H9 (cell line): ENCODE data around the gene SLC25A34. TPM values are rescaled to one million over a fixed set of nuclear protein-coding genes. Genes with fewer than 3 reads are reported as not detected.

Source experiments
- DNase-seq: peaks from one replicate; pipeline ENCODE4 v3.0.0-alpha.2; 2017
- H2AFZ ChIP-seq: one replicate; pipeline ENCODE4 v1.6.1; 2013; ENCODE audit warnings: mild to moderate bottlenecking, low read length, control low read depth, moderate library complexity
- H2AK5ac ChIP-seq: 2 replicates; pipeline ENCODE4 v1.6.1; 2013; ENCODE audit warnings: low read length, control low read depth, mixed read lengths; ENCODE audit not compliant: insufficient read length
- H2BK120ac ChIP-seq: one replicate; pipeline ENCODE4 v1.6.1; 2013; ENCODE audit warnings: low read depth, mild to moderate bottlenecking, low read length, control low read depth, inconsistent platforms; ENCODE audit not compliant: poor library complexity, severe bottlenecking
- H2BK12ac ChIP-seq: 2 replicates; pipeline ENCODE4 v1.6.1; 2013; ENCODE audit warnings: low read length, control low read depth, mixed read lengths, low read depth; ENCODE audit not compliant: insufficient read length
- H2BK15ac ChIP-seq: 2 replicates; pipeline ENCODE4 v1.6.1; 2013; ENCODE audit warnings: low read depth, low read length, control low read depth
- H2BK20ac ChIP-seq: one replicate; pipeline ENCODE4 v1.6.1; 2013; ENCODE audit warnings: low read depth, mild to moderate bottlenecking, low read length, control low read depth, inconsistent platforms; ENCODE audit not compliant: poor library complexity, severe bottlenecking
- H2BK5ac ChIP-seq: 2 replicates; pipeline ENCODE4 v1.6.1; 2013; ENCODE audit warnings: low read length, control low read depth, mixed read lengths; ENCODE audit not compliant: insufficient read length
- H3K14ac ChIP-seq: 2 replicates; pipeline ENCODE4 v1.6.1; 2013; ENCODE audit warnings: low read length, control low read depth; ENCODE audit not compliant: insufficient read depth
- H3K18ac ChIP-seq: 2 replicates; pipeline ENCODE4 v1.6.1; 2013; ENCODE audit warnings: low read depth, mild to moderate bottlenecking, mixed read lengths, low read length, control low read depth; ENCODE audit not compliant: insufficient read length
- H3K23ac ChIP-seq: 2 replicates; pipeline ENCODE4 v1.6.1; 2013; ENCODE audit warnings: low read length, control low read depth, mixed read lengths, low read depth; ENCODE audit not compliant: insufficient read length
- H3K23me2 ChIP-seq: 2 replicates; pipeline ENCODE4 v1.6.1; 2013; ENCODE audit warnings: low read depth, mild to moderate bottlenecking, mixed read lengths, low read length, control low read depth; ENCODE audit not compliant: insufficient read length, poor library complexity, severe bottlenecking
- H3K27ac ChIP-seq: 2 replicates; pipeline ENCODE4 v1.5.1; 2013; ENCODE audit warnings: low read length, control low read depth, mixed read lengths, low read depth; ENCODE audit not compliant: insufficient read length
- H3K27me3 ChIP-seq: 2 replicates; pipeline ENCODE4 v1.6.1; 2013; ENCODE audit warnings: low read length, control low read depth, inconsistent platforms; ENCODE audit not compliant: insufficient read depth
- H3K4ac ChIP-seq: 2 replicates; pipeline ENCODE4 v1.6.1; 2013; ENCODE audit warnings: low read depth, mild to moderate bottlenecking, control low read depth, inconsistent platforms, low read length, moderate library complexity
- H3K4me1 ChIP-seq: 2 replicates; pipeline ENCODE4 v1.6.1; 2013; ENCODE audit warnings: low read length, control low read depth, inconsistent platforms; ENCODE audit not compliant: insufficient read depth
- H3K4me2 ChIP-seq: 2 replicates; pipeline ENCODE4 v1.6.1; 2013; ENCODE audit warnings: low read length, control low read depth, mixed read lengths; ENCODE audit not compliant: insufficient read length, insufficient read depth
- H3K56ac ChIP-seq: 2 replicates; pipeline ENCODE4 v1.6.1; 2013; ENCODE audit warnings: low read depth, mild to moderate bottlenecking, mixed read lengths, low read length, control low read depth; ENCODE audit not compliant: insufficient read length
- H3K79me1 ChIP-seq: 2 replicates; pipeline ENCODE4 v1.6.1; 2013; ENCODE audit warnings: low read depth, mild to moderate bottlenecking, moderate library complexity, low read length, control low read depth, inconsistent platforms; ENCODE audit not compliant: insufficient read depth, poor library complexity, severe bottlenecking
- H3K79me2 ChIP-seq: 2 replicates; pipeline ENCODE4 v1.6.1; 2013; ENCODE audit warnings: low read length, control low read depth, inconsistent platforms; ENCODE audit not compliant: insufficient read depth
- H3K9ac ChIP-seq: 2 replicates; pipeline ENCODE4 v1.6.1; 2013; ENCODE audit warnings: low read length, control low read depth, mixed read lengths; ENCODE audit not compliant: insufficient read length; ENCODE audit errors: extremely low read depth
- H3K9me3 ChIP-seq: one replicate; pipeline ENCODE4 v1.6.1; 2013; ENCODE audit warnings: low read depth, low read length, inconsistent platforms; ENCODE audit not compliant: control insufficient read depth
- H3T11ph ChIP-seq: one replicate; pipeline ENCODE4 v1.6.1; 2013; ENCODE audit warnings: mild to moderate bottlenecking, low read length, control low read depth, inconsistent platforms
- H4K20me1 ChIP-seq: one replicate; pipeline ENCODE4 v1.6.1; 2013; ENCODE audit not compliant: control insufficient read depth, insufficient read length, insufficient read depth
- H4K5ac ChIP-seq: 2 replicates; pipeline ENCODE4 v1.6.1; 2013; ENCODE audit warnings: low read depth, mild to moderate bottlenecking, mixed read lengths, low read length, control low read depth; ENCODE audit not compliant: insufficient read length
- H4K8ac ChIP-seq: replicated peaks from 2 replicates; pipeline ENCODE4 v1.6.1; 2013; ENCODE audit warnings: low read length, control low read depth, mixed read lengths, low read depth; ENCODE audit not compliant: insufficient read length
- H4K91ac ChIP-seq: 2 replicates; pipeline ENCODE4 v1.6.1; 2013; ENCODE audit warnings: low read depth, mild to moderate bottlenecking, moderate library complexity, mixed read lengths, low read length, control low read depth; ENCODE audit not compliant: insufficient read length
- H3K27ac Mint-ChIP-seq, 3 experiments: 2 replicates in 2 of 3; 3 replicates in 1 of 3; pipeline ENCODE4 v1.8.0; 2020 to 2021; ENCODE audit warnings: mixed read lengths in 3 of 3, mild to moderate bottlenecking in 1 of 3, moderate library complexity in 1 of 3
- H3K27me3 Mint-ChIP-seq: 2 replicates; pipeline ENCODE4 v1.8.0; 2021; ENCODE audit warnings: low read depth, mild to moderate bottlenecking, moderate library complexity, mixed read lengths
- H3K36me3 Mint-ChIP-seq, 3 experiments: 2 replicates in 2 of 3; 3 replicates in 1 of 3; pipeline ENCODE4 v1.8.0; 2020 to 2021; ENCODE audit warnings: low read depth in 3 of 3, mixed read lengths in 3 of 3; ENCODE audit not compliant: insufficient read depth in 1 of 3
- H3K4me1 Mint-ChIP-seq, 2 experiments: 2 replicates each; pipeline ENCODE4 v1.8.0; 2020; ENCODE audit warnings: mixed read lengths in 2 of 2
- H3K4me3 Mint-ChIP-seq, 2 experiments: 2 replicates in 1 of 2; 3 replicates in 1 of 2; pipeline ENCODE4 v1.8.0; 2020 to 2021; ENCODE audit warnings: mild to moderate bottlenecking in 2 of 2, mixed read lengths in 2 of 2, moderate library complexity in 1 of 2
- H3K9me3 Mint-ChIP-seq, 2 experiments: 2 replicates in 1 of 2; 3 replicates in 1 of 2; pipeline ENCODE4 v1.8.0; 2020; ENCODE audit warnings: mild to moderate bottlenecking in 2 of 2, mixed read lengths in 2 of 2, moderate library complexity in 1 of 2
- CTCF ChIP-seq: fragments of 200-600 bp; sonication (generic); conservative IDR thresholded peaks from 3 replicates; pipeline ENCODE4 v1.8.0; 2021; ENCODE audit warnings: antibody characterized with exemption, mild to moderate bottlenecking
- WGBS: extraction: QIAGEN DNeasy Blood & Tissue Kit; methylation state at CpG from one replicate; pipeline ENCODE4 v1.1.7; 2013; ENCODE audit warnings: missing lambda C conversion rate, low lambda C conversion rate, mixed read lengths; ENCODE audit not compliant: insufficient read length; ENCODE audit errors: extremely low coverage; 5-methylcytosine and 5-hydroxymethylcytosine counted together
- total RNA-seq: library from RNA; stranded (reverse); gene quantifications from 2 replicates; pipeline ENCODE4 v1.2.1, GENCODE V29; 2021

The SLC25A34 gene
- total RNA-seq, 1 experiment from 2014 or later, result 1.5 TPM

GRCh38 chr1:15691434-15692032 lies 44.5 kb upstream of the SLC25A34 start:
- Histone ChIP-seq H3K23me2 (no peaks in the 10 kb centered on the region), H3K56ac (no peak overlapping the region), H3K4me2 (no peak overlapping the region), H3K79me1 (peaks cover 2% of the 10 kb centered on the region), H2BK120ac (no peak overlapping the region), H4K20me1 (no peaks in the 10 kb centered on the region), H3K9me3 (no peaks in the 10 kb centered on the region), H2BK15ac (no peak overlapping the region), H4K91ac (no peak overlapping the region), H2BK5ac (no peak overlapping the region), H2BK12ac (no peak overlapping the region), H3K79me2 (no peaks in the 10 kb centered on the region; the same call in 1 of the 2 replicates), H3K14ac (no peak overlapping the region), H3K18ac (no peak overlapping the region), H4K8ac (no peak overlapping the region), H3K4me1 (no peaks in the 10 kb centered on the region), H3K9ac (no peak overlapping the region), H4K5ac (no peak overlapping the region), H3K4ac (no peak overlapping the region), H3T11ph (no peak overlapping the region), H3K23ac (no peak overlapping the region), H2AK5ac (no peak overlapping the region), H2AFZ (no peak overlapping the region), H2BK20ac (no peak overlapping the region), H3K27me3 (no peaks in the 10 kb centered on the region), H3K27ac (no peak overlapping the region)
- no peaks in the 10 kb centered on the region for H3K9me3 Mint-ChIP-seq
- H3K27ac Mint-ChIP-seq, result no peak overlapping the region; a peak in 2 of 7 replicates
- H3K27me3 Mint-ChIP-seq, result no peaks in the 10 kb centered on the region
- no peak for TF ChIP-seq CTCF
- no peak overlapping the region for H3K4me3 Mint-ChIP-seq
- DNase-seq, result no peak
- H3K36me3 Mint-ChIP-seq, result peaks cover 0 to 9% (median 6%) of the 10 kb centered on the region in 3 experiments; a peak in 5 of 7 replicates
- no CpG with 5 or more reads among the region's 11 CpGs for WGBS
- H3K4me1 Mint-ChIP-seq, result no peaks in the 10 kb centered on the region
